Thoracic aorta (tissue), 2 donors: ENCODE data around the gene ISY1. TPM values are rescaled to one million over a fixed set of nuclear protein-coding genes. Genes with fewer than 3 reads are reported as not detected.

Experiments used
- ATAC-seq: fragments of 150-250 bp; one replicate; pipeline ENCODE4 v1.8.0; 2017; ENCODE audit warnings: low read depth; ENCODE audit not compliant: insufficient number of reproducible peaks, low FRiP score
- DNase-seq: peaks from one replicate; pipeline ENCODE4 v3.0.0-alpha.2; 2020; ENCODE audit warnings: low spot score
- H3K27ac ChIP-seq, 2 donors: fragments of 200-600 bp; sonication (generic); 1 replicate in 1 of 2; 2 replicates in 1 of 2; pipeline ENCODE4 v1.5.1; 2016; ENCODE audit warnings: mild to moderate bottlenecking in 2 of 2, moderate library complexity in 2 of 2
- H3K27me3 ChIP-seq: fragments of 200-600 bp; sonication (generic); replicated peaks from 2 replicates; pipeline ENCODE4 v1.6.0; 2016; ENCODE audit warnings: mild to moderate bottlenecking; ENCODE audit not compliant: insufficient read depth
- H3K36me3 ChIP-seq: fragments of 200-600 bp; sonication (generic); one replicate; pipeline ENCODE4 v1.5.1; 2016
- H3K4me1 ChIP-seq, 2 donors: fragments of 200-600 bp; sonication (generic); 1 replicate in 1 of 2; 2 replicates in 1 of 2; pipeline versions ENCODE4 v1.5.1 to v1.6.0; 2016; ENCODE audit warnings: low read depth in 2 of 2, mild to moderate bottlenecking in 1 of 2; ENCODE audit not compliant: control insufficient read depth in 1 of 2
- H3K4me3 ChIP-seq: fragments of 200-600 bp; sonication (generic); 2 replicates; pipeline ENCODE4 v1.5.1; 2016; ENCODE audit warnings: mild to moderate bottlenecking
- H3K9me3 ChIP-seq: fragments of 200-600 bp; sonication (generic); 2 replicates; pipeline ENCODE4 v1.5.1; 2016
- total RNA-seq, 2 donors: library from RNA; depleted of rRNA; stranded (reverse); fragments of >200 nt; gene quantifications; one replicate each; pipeline versions ENCODE4 v1.1.0 to v1.2.3, GENCODE V29; 2016
- TF ChIP-seq, protein P1 (sequence below): fragments of 200-600 bp; sonication (generic); IDR thresholded peaks from one replicate; pipeline ENCODE4 v1.5.1; 2019; ENCODE audit warnings: antibody characterized with exemption

ISY1 gene
- total RNA-seq, 2 donors from 2014 or later = 7.7 to 16.4 TPM

- TF ChIP-seq, protein P1, sequence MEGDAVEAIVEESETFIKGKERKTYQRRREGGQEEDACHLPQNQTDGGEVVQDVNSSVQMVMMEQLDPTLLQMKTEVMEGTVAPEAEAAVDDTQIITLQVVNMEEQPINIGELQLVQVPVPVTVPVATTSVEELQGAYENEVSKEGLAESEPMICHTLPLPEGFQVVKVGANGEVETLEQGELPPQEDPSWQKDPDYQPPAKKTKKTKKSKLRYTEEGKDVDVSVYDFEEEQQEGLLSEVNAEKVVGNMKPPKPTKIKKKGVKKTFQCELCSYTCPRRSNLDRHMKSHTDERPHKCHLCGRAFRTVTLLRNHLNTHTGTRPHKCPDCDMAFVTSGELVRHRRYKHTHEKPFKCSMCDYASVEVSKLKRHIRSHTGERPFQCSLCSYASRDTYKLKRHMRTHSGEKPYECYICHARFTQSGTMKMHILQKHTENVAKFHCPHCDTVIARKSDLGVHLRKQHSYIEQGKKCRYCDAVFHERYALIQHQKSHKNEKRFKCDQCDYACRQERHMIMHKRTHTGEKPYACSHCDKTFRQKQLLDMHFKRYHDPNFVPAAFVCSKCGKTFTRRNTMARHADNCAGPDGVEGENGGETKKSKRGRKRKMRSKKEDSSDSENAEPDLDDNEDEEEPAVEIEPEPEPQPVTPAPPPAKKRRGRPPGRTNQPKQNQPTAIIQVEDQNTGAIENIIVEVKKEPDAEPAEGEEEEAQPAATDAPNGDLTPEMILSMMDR = no peak
- Histone ChIP-seq H3K4me3 (peak within 1 kb of the TSS; percentile 91), H3K4me1 (peaks cover 18 to 21% of the 10 kb centered on the region in 2 donors), H3K36me3 (peaks cover 4% of the 10 kb centered on the region), H3K27ac (peak within 1 kb of the TSS; percentile 90 to 93), H3K27me3 (no peaks in the 10 kb centered on the region), H3K9me3 (no peaks in the 10 kb centered on the region)
- DNase-seq (peak; percentile 57), ATAC-seq (peak; percentile 51)
Measured at GRCh38 chr3:129121792-129122411, 39.0 kb downstream of the ISY1 start, which contains the start of gene RAB43. Gene RAB43 (minus strand): TSS chr3:129121804. CDS start chr3:129121489, 315 bp downstream.

DNA sequence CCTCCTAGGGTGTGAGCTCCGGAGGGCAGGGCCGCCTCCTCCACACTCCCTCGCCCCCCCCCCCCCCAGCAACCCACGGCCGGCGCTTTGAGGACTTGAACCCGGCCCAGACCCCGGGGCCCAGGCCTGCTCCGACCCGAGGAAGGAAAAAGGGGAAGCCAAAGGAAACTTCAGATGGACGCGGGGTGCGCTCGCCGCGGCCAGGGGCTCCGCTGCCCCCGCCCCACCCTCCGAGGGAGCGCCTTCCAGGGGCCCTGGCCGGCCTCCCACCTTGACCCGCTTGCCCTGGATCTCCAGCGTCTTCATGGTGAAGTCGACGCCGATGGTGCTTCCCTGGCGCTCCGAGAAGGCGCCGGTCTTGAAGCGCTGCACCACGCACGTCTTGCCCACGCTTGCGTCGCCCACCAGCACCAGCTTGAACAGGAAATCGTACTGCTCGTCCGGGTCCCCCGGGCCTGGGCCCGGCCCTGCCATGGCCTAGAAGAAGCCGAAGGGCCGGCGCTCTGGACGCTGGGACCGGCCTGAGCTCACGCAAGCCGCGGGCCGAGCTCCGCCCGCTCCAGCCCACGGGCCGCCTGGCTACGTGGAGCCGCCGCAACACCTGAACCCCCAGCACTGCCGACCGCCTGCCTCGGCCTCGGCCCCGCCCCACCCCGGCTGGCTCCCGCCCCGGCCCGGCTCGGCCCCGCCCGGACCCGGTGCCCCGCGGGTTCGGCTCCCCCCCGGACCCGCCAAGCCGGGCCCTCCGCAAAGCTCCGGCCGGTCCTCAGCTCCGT lies 39.7 kb downstream of the ISY1 start:
- no peak for DNase-seq
- TF ChIP-seq, protein P1 = no peak
- H3K4me1 ChIP-seq = peaks cover 22 to 24% of the 10 kb centered on the region in 2 donors

GRCh38 chr3:129120254-129121004 lies 40.4 kb downstream of the ISY1 start:
- H3K27ac ChIP-seq = peak overlapping the region; percentile 90 to 93
- H3K4me3 ChIP-seq = peak overlapping the region; percentile 91

More for the DNA sequence above, 39.7 kb downstream of the ISY1 start:
- Histone ChIP-seq H3K9me3 (no peaks in the 10 kb centered on the region), H3K4me3 (peak overlapping the region; percentile 91), H3K27ac (peak overlapping the region; percentile 90 to 93), H3K27me3 (no peaks in the 10 kb centered on the region), H3K36me3 (peaks cover 4% of the 10 kb centered on the region)
- ATAC-seq = peak; percentile 3

DNA sequence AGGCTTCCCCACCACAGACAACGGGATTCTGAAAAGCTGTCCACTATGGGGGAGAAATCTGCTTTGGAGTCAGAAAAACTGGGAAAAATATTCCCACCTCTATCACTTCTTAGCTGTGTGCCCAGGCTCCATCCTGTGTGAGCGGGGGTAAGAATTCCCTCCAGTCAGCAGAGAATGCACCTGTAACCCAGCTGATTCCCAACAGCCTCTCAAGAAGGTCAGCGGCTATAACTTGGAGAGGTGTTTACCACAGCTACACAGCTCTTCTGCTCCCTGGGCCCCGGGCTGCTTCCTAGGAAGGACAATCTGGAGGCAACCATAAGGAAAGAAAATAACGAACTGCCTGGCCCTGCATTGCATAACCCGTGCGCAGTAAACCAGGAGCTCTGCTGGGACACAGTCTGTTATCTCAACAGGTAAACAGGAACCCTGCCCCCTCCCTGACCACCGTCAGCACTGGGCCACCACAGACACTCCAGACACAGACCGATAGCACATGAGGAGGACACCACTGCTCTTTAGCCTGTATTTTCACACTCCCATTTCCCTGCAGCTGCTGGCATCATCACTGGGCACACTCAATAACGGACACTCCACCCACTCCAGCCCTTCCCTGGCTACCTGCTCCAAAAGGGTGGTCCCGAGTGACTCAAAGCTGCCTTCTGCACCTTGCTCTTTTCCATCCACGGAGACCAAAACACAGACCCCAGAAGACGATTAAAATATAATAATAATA lies 41.3 kb downstream of the ISY1 start:
- Histone ChIP-seq H3K4me3 (peak overlapping the region; percentile 91), H3K9me3 (no peaks in the 10 kb centered on the region), H3K4me1 (peaks cover 24 to 25% of the 10 kb centered on the region in 2 donors), H3K27me3 (no peaks in the 10 kb centered on the region), H3K27ac (peak overlapping the region; percentile 90 to 93), H3K36me3 (peaks cover 4% of the 10 kb centered on the region)
- DNase-seq (no peak), ATAC-seq (no peak)
- TF ChIP-seq, protein P1 = no peak

More at GRCh38 chr3:129120254-129121004, 40.4 kb downstream of the ISY1 start:
- no peaks in the 10 kb centered on the region for H3K27me3 ChIP-seq
- peaks cover 4% of the 10 kb centered on the region for H3K36me3 ChIP-seq
- ATAC-seq (peak; percentile 78), DNase-seq (peak; percentile 68)
- TF ChIP-seq, protein P1 = peak; percentile 44
- H3K4me1 ChIP-seq = peaks cover 24 to 25% of the 10 kb centered on the region in 2 donors
- H3K9me3 ChIP-seq = no peaks in the 10 kb centered on the region
